IPS DF 19.7 (cell line): ENCODE data around the gene TTBK1.

Source experiments
- DNase-seq: peaks from one replicate; pipeline ENCODE4 v3.0.0-alpha.2; 2013; ENCODE audit warnings: low read depth, low spot score

The TTBK1 gene

GRCh38 chr6:43223175-43223574, 20.1 kb upstream of the TTBK1 start:
- no peak for DNase-seq

- no peak for DNase-seq
Measured at GRCh38 chr6:43226192-43226851, 17.0 kb upstream of the TTBK1 start.

GRCh38 chr6:43228951-43229802, 14.1 kb upstream of the TTBK1 start, which contains the start of gene DNPH1:
Gene DNPH1 (minus strand): TSS chr6:43229481. CDS start chr6:43229456, 25 bp downstream.
- peak; percentile 35 for DNase-seq

- DNase-seq: no peak
Measured at GRCh38 chr6:43229803-43230620, 13.3 kb upstream of the TTBK1 start.

GRCh38 chr6:43231053-43231452, 12.2 kb upstream of the TTBK1 start:
- DNase-seq: no peak

- DNase-seq: no peak
Measured at GRCh38 chr6:43231735-43232450, 11.4 kb upstream of the TTBK1 start.

- no peak for DNase-seq
Measured at GRCh38 chr6:43235841-43236240, 7.4 kb upstream of the TTBK1 start.

GRCh38 chr6:43239054-43239453, 4.2 kb upstream of the TTBK1 start:
- DNase-seq: no peak

GRCh38 chr6:43240950-43241349, 2.3 kb upstream of the TTBK1 start:
- no peak for DNase-seq

- no peak for DNase-seq
Measured at GRCh38 chr6:43241446-43241845, 1.8 kb upstream of the TTBK1 start.

- DNase-seq: no peak
Measured at GRCh38 chr6:43243664-43244321, 512 bp downstream of the TTBK1 start.

- peak; percentile 90 for DNase-seq
Measured at GRCh38 chr6:43246301-43247113, 3.2 kb downstream of the TTBK1 start.

GRCh38 chr6:43247114-43247999, 4.1 kb downstream of the TTBK1 start:
- peak; percentile 65 for DNase-seq

- no peak for DNase-seq
Measured at GRCh38 chr6:43248101-43248500, 4.8 kb downstream of the TTBK1 start.

- DNase-seq: no peak
Measured at GRCh38 chr6:43248791-43249190, 5.5 kb downstream of the TTBK1 start.

GRCh38 chr6:43250992-43251373, 7.7 kb downstream of the TTBK1 start:
- no peak for DNase-seq

- DNase-seq: no peak
Measured at GRCh38 chr6:43253401-43253800, 10.1 kb downstream of the TTBK1 start.

GRCh38 chr6:43254138-43254817, 11.0 kb downstream of the TTBK1 start:
- DNase-seq: no peak
